HG02588 (cell line): ENCODE results near the gene CMSS1.

Source experiments
- ATAC-seq: cut with Tn5 transposase; IDR thresholded peaks from one replicate; pipeline ENCODE4 v1.9.1; 2021; ENCODE audit warnings: mild to moderate bottlenecking, moderate library complexity; ENCODE audit not compliant: unreplicated experiment

Gene CMSS1

GRCh38 chr3:100159331-100160153 is 341.9 kb downstream of the CMSS1 start:
- no peak for ATAC-seq

- no peak for ATAC-seq
Measured at GRCh38 chr3:100160521-100160920, 342.9 kb downstream of the CMSS1 start.

GRCh38 chr3:100163787-100164186 is 346.1 kb downstream of the CMSS1 start:
- ATAC-seq: no peak

- ATAC-seq: no peak
Measured at GRCh38 chr3:100164743-100165142, 347.1 kb downstream of the CMSS1 start.

- no peak for ATAC-seq
Measured at GRCh38 chr3:100165926-100166550, 348.4 kb downstream of the CMSS1 start.

- ATAC-seq: no peak
Measured at GRCh38 chr3:100169201-100169920, 351.7 kb downstream of the CMSS1 start.

- no peak for ATAC-seq
Measured at GRCh38 chr3:100170486-100170885, 352.8 kb downstream of the CMSS1 start.

- ATAC-seq: no peak
Measured at GRCh38 chr3:100171211-100171914, 353.7 kb downstream of the CMSS1 start.

GRCh38 chr3:100173961-100174360 is 356.3 kb downstream of the CMSS1 start:
- no peak for ATAC-seq

- ATAC-seq: no peak
Measured at GRCh38 chr3:100175637-100176280, 358.1 kb downstream of the CMSS1 start.

- no peak for ATAC-seq
Measured at GRCh38 chr3:100179692-100180349, 362.2 kb downstream of the CMSS1 start.

- no peak for ATAC-seq
Measured at GRCh38 chr3:100183608-100184125, 366.0 kb downstream of the CMSS1 start.

GRCh38 chr3:100184948-100185570 is 367.4 kb downstream of the CMSS1 start:
- no peak for ATAC-seq

- ATAC-seq: no peak
Measured at GRCh38 chr3:100185847-100186246, 368.2 kb downstream of the CMSS1 start.

GRCh38 chr3:100189444-100189964 is 371.8 kb downstream of the CMSS1 start:
- no peak for ATAC-seq

GRCh38 chr3:100195375-100195774 is 377.7 kb downstream of the CMSS1 start:
- ATAC-seq: no peak

GRCh38 chr3:100197876-100198275 is 380.2 kb downstream of the CMSS1 start:
- no peak for ATAC-seq

GRCh38 chr3:100198579-100199269 is 381.1 kb downstream of the CMSS1 start:
- ATAC-seq: no peak

- ATAC-seq: no peak
Measured at GRCh38 chr3:100205171-100205570, 387.5 kb downstream of the CMSS1 start.
